Erythroblast (primary cell): Measurements from ENCODE around the gene AKT2.
A peak's percentile ranks its signal among the peaks of the same experiment; 100 is the strongest.

Source experiments
- DNase-seq, 2 experiments: peaks; one replicate each; lab custom pipeline; 2025; lab: John Stamatoyannopoulos, UW
- GATA1 ChIP-seq: IDR thresholded peaks from 2 replicates; pipeline ENCODE4 v1.6.1; 2011; ENCODE audit warnings: low read depth, mild to moderate bottlenecking, control low read depth, low read length, moderate library complexity
- POLR2A ChIP-seq: IDR thresholded peaks from 2 replicates; pipeline ENCODE4 v1.6.1; 2011; ENCODE audit warnings: mild to moderate bottlenecking, low read length

The AKT2 gene

DNA sequence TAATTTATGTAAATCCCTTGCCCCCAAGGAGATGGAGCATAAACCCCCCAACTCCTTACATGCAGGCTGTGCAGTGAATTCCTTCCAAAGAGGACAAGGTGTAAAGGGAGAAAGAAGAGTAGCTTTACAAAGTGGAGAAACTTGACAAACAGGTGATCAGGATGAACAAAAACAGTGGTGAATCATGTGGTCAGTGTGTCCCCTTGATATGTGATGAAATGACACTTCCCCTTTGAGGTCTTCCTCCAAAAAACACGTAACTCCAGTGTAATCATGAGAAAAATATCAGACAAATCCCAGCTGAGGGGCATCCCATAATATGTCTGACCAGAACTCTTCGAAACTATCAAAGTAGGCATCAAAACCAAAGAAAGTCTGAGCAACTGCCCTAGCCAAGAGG lies 29.5 kb upstream of the AKT2 start:
- no peak for TF ChIP-seq POLR2A
- TF ChIP-seq GATA1: no peak

DNA sequence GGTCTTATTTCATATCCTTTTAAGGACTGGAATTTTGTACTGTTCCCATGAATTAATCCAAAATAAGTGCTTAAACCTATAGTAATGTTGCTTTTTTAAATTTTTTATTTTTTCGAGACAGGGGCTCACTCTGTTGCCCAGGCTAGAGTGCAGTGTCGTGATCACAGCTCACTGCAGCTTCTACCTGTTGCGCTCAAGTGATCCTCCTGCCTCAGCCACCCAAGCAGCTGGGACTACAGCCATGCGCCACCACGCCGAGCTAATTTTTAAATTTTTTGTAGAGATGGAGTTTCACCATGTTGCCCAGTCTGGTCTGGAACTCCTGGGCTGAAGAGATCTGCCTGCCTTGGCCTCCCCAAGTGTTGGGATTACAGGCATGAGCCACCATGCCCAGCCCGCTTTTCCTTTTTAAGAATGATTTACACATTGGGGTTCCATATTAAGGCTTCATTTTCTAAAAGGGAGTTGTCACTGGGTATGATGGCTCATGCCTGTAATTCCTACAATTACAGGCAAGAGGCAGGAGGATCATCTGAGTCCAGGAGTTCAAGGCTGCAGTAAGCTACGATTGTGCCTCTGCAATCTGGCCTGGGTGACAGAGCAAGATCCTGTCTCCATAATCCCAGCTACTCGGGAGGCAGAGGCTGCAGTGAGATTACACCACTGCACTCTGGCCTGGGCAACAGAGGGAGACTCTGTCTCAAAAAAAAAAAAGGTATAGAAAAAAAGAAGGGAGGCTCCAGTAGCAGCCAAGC lies 28.3 kb upstream of the AKT2 start:
- no peak for DNase-seq
- no peak for TF ChIP-seq POLR2A
- TF ChIP-seq GATA1: no peak

More for the DNA sequence above, 29.5 kb upstream of the AKT2 start:
- no peak for DNase-seq

DNA sequence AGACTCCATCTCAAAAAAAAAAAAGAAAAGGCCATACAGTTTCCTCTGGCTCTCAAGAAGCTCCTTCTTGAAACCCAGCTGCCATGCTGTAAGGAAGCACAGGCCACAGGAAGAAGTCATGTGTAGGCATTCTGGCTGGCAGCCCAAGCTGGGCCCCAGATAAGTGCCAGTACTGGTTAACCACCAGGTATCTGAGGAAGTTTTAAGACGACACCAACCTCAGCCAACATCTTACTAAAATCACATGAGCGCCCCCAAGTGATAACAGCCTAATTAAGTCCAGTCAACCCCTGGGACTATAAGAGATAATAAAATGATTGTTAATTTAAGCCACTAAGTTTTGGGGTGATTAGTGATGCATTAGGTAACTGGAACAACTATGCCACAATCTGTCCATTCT lies 27.4 kb upstream of the AKT2 start:
- DNase-seq: no peak

DNA sequence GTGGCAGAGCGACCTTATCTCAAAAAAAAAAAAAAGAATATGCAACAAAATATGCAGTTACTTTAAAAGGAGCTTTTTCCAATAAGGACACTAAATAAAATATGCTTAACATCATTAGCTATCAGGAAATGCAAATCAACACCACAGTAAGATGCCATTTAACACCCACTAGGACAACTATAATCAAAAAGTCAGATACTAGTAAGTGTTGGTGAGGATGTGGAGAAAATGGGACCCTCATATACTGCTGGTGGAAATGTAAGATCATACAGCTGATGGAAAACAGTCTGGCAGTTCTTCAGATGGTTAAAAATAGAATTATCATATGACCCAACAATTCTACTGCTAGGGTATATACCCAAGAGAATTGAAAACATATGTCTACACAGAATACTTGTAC lies 24.5 kb upstream of the AKT2 start:
- no peak for TF ChIP-seq POLR2A
- DNase-seq: no peak

More for the DNA sequence above, 27.4 kb upstream of the AKT2 start:
- TF ChIP-seq POLR2A: no peak
- no peak for TF ChIP-seq GATA1

DNA sequence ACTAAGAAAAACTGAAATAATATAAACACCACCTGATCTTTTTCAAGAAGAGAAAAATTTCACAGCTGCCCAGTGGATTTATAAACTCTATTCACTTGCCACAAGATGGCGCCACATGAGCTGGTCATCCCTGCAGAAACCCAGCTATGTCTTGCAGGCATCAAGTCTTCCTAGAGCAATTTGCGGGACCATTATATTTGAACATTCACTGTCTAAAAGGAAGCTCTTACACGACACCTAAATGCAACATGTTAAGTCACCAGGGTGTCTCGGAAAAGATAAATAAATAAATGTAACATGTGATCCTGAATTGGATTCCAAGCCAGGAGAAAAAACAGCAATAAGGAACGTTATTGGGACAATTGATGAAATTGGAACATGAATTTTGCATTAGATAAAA lies 20.3 kb upstream of the AKT2 start:
- no peak for TF ChIP-seq POLR2A
- TF ChIP-seq GATA1: no peak
- peak; percentile 88 to 93 for DNase-seq

DNA sequence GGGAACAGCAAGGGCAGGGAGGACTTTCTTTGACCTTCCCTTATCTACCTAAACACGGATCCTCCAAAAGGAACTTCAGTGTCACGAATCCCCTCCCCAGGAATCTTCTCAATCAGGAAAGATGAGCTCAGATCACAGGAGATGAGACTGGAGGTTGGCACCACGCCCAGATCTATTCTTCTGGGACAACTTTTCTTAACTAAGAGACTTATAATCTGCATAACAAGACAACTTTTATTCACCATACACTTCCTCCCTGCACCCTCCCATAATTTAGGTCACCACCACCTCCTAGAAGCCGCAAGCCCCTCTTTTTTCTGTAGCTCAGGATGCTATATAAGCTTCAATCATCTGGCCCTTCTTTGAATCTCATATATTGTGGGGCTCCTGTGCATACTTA lies 19.2 kb upstream of the AKT2 start:
- TF ChIP-seq GATA1: no peak
- no peak for TF ChIP-seq POLR2A
- no peak for DNase-seq

DNA sequence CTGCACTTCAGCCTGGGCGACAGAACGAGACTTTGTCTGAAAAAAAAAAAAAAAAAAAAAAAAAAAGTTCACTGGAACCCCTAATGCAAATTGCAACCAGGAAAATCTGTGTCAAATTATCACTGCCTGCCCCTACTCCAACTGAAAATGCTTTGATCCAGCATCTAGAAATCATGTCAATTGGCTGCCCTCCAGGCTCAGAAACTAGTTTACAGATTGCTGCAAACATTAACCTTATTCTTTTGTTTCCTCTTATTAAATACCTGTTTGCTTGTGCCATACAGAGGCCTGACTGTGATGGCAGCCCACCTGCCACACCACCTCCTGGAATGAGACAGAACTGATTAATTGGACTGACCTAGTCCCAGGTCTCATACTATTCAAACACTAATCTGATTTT lies 18.6 kb upstream of the AKT2 start:
- no peak for DNase-seq
- TF ChIP-seq POLR2A (no peak), GATA1 (no peak)

DNA sequence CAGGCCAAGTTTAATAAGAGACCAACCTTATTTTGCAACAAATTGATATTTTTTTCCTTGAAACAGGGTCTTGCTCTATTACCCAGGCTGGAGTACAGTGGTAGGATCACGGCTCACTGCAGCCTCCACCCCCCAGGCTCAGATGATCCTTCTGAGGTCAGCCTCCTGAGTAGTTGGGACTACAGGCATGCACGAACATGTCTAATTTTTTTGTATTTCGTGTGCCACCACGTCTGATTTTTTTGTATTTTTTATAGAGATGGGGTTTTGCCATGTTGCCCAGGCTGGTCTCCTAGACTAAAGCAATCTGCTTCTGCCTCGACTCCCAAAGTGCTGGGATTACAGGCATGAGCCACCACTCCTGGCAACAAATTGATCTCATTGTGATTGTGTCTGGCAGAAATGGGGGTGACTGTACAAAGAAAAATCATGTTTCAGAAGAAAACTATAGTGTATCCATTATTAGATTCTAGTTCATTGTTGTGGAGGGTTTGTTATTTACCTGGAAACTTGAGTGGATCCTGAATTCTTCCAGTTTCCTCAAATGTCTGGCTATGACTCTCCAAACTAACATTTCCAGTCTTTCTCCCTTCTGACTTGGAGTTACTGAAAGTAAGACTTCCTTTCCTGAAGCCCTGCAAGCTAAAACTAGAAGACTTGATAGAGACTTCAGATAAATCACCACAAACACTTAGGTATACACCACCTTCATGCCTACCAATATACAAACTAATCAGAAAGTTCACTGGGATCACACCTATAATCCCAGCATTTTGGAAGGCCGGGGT lies 17.3 kb upstream of the AKT2 start:
- DNase-seq: no peak
- TF ChIP-seq POLR2A (no peak), GATA1 (no peak)

DNA sequence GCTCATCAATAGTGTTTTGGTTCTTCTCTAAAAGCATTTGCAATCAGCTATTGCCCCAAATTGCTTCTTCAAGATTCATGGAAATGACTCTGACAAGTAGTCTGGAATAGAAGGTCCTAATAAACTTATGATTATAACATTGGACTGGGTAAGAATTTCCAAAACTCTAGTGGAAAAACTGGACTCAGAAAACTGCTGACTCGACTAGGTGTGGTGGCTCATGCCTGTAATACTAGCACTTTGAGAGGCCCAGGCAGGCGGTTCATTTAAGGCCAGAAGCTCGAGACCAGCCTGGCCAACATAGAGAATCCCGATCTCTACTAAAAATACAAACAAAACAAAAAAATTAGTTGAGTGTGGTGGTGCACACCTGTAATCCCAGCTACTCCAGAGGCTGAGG lies 15.5 kb upstream of the AKT2 start:
- TF ChIP-seq POLR2A (no peak), GATA1 (no peak)
- DNase-seq: peak; percentile 32 to 50

DNA sequence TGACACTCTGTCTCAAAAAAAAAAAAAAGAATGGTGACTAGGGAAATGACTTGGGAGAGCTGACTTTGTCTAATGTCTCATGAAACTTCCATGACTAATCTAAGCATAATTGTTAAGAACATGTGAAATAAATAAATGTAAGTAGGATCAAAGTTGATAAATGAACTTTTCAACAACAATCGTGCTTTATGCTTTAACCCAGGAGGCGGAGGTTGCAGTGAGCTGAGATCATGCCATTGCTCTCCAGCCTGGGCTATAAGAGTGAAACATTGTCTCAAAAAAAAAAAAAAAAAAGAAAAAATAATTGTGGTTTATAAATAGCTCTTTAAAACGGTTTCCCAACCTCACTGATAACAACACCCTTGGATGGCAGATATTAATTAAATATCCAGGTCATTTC lies 12.9 kb upstream of the AKT2 start:
- DNase-seq: no peak
- TF ChIP-seq POLR2A (no peak), GATA1 (no peak)

DNA sequence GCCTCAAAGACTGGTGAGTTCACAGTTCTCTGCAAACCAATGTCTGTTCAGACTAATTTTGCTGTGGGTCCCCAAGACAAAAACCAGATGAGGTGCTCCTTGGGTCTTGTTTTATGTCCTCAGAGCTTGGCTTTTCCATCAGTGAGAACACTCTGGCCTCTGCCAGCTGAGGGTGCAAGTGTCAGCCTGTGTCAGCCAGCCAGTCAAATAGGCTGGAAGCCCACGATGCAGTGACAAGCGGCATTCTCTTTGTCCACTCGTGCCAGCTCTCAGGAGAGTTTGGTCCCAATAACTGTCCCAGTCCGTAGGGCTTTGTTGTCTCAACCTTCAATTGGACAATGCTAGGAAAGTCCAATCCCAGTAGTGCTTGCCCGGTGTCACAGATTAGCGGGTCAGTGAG lies 9.4 kb upstream of the AKT2 start:
- DNase-seq: no peak
- TF ChIP-seq POLR2A (no peak), GATA1 (no peak)

DNA sequence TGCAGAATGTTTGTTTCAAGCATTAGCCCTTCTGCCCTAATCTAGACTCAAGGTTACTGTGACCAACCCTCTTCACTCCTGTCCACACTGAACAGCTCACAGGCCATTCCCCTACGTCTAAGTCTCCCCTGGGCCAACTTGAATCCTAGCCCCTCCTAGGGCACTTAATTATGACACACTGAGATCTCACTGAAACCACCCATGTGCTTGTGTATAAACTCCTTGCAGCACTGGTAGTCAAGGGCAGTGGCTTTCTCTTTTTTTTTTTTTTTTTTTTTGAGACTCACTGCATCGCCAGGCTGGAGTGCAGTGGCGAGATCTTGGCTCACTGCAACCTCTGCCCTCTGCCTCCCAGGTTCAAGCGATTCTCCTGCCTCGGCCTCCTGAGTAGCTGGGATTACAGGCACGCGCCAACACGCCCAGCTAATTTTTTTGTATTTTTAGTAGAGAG lies 1.9 kb upstream of the AKT2 start:
- DNase-seq: no peak
- no peak for TF ChIP-seq POLR2A

DNA sequence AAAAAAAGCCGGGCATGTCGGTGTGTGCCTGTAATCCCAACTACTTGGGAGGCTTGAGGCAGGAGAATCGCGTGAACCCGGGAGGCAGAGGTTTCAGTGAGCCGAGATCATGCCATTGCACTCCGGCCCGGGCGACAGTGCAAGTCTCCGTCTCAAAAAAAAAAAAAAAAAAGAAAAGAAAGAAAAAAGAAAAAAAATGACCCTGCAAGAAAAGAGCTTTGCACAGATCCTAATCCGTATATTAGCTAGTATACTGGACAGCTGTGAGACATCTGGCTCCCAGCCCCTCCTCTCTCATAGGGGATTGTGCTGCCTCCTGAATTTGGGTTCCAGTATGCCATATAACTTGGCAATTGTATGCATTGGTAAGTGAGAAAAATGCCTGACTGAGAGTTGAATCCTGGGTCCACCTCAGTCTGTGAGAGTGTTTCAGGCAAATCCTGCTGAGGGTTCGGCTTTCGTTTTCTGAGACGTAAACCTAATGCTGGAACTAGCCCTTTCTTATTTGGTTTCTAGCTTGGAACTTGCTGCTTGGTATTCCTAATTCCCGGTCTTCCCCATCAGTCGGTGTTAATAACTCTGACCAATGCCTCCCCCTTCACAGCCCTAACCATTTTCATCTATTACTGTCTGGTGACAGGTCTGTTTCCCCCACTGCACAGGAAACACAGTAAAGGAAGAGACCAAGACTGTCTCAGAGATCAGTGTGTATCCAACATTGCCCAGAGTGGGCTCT lies 1.3 kb upstream of the AKT2 start:
- DNase-seq: no peak
- TF ChIP-seq GATA1 (no peak), POLR2A (no peak)
